ENCODE data around the gene AGAP4.
"Not testable (repeated sequence)": the region's sequence is repeated elsewhere in the genome, so short reads cannot be mapped to it uniquely, and the experiment has no call there.

GRCh38 chr10:45786217-45786616 is 61.1 kb downstream of the AGAP4 start:
- not testable (repeated sequence) for TF ChIP-seq CTCF (IDR thresholded peaks at IDR 0.05; ENCODE audit: low read depth, low read length, poor library complexity, severe bottlenecking); EZH2phosphoT487 (IDR thresholded peaks at IDR 0.05; ENCODE audit: borderline replicate concordance, low read length)
